GM19025 (cell line): ENCODE measurements around the gene PTPN9.
"Not testable (repeated sequence)": the region's sequence is repeated elsewhere in the genome, so short reads cannot be mapped to it uniquely, and the experiment has no call there.

Source experiments
- ATAC-seq: cut with Tn5 transposase; IDR thresholded peaks from one replicate; pipeline ENCODE4 v1.9.1; 2021; ENCODE audit warnings: mild to moderate bottlenecking, low read depth, moderate library complexity; ENCODE audit not compliant: unreplicated experiment

PTPN9 gene

GRCh38 chr15:75533945-75534344 is 45.2 kb downstream of the PTPN9 start:
- ATAC-seq: no peak

- ATAC-seq: no peak
Observed at GRCh38 chr15:75532413-75533250, 46.5 kb downstream of the PTPN9 start.

GRCh38 chr15:75531041-75531450 is 48.1 kb downstream of the PTPN9 start:
- ATAC-seq: no peak

- ATAC-seq: no peak
Observed at GRCh38 chr15:75530169-75530568, 48.9 kb downstream of the PTPN9 start.

GRCh38 chr15:75525756-75526155 is 53.4 kb downstream of the PTPN9 start:
- ATAC-seq: not testable (repeated sequence)

GRCh38 chr15:75523011-75523410 is 56.1 kb downstream of the PTPN9 start:
- ATAC-seq: no peak

- no peak for ATAC-seq
Observed at GRCh38 chr15:75517233-75517632, 61.9 kb downstream of the PTPN9 start.

- ATAC-seq: no peak
Observed at GRCh38 chr15:75508840-75509532, 70.1 kb downstream of the PTPN9 start.

GRCh38 chr15:75502360-75502759 is 76.8 kb downstream of the PTPN9 start:
- ATAC-seq: no peak

- no peak for ATAC-seq
Observed at GRCh38 chr15:75493732-75494131, 85.4 kb downstream of the PTPN9 start.

- ATAC-seq: no peak
Observed at GRCh38 chr15:75483961-75484360, 95.2 kb downstream of the PTPN9 start.

- ATAC-seq: not testable (repeated sequence)
Observed at GRCh38 chr15:75483556-75483955, 95.6 kb downstream of the PTPN9 start.

GRCh38 chr15:75483106-75483505 is 96.0 kb downstream of the PTPN9 start:
- no peak for ATAC-seq

- ATAC-seq: not testable (repeated sequence)
Observed at GRCh38 chr15:75480463-75480862, 98.7 kb downstream of the PTPN9 start.

GRCh38 chr15:75479670-75480069 is 99.4 kb downstream of the PTPN9 start:
- no peak for ATAC-seq

GRCh38 chr15:75477094-75477493 is 102.0 kb downstream of the PTPN9 start:
- not testable (repeated sequence) for ATAC-seq

GRCh38 chr15:75468913-75469598 is 110.1 kb downstream of the PTPN9 start:
- ATAC-seq: no peak

- no peak for ATAC-seq
Observed at GRCh38 chr15:75460646-75461045, 118.5 kb downstream of the PTPN9 start.

GRCh38 chr15:75459581-75459980 is 119.5 kb downstream of the PTPN9 start:
- no peak for ATAC-seq

- no peak for ATAC-seq
Observed at GRCh38 chr15:75456710-75457109, 122.4 kb downstream of the PTPN9 start.

GRCh38 chr15:75455982-75456531 is 123.1 kb downstream of the PTPN9 start:
- ATAC-seq: no peak
